Activated CD4-positive, alpha-beta T cell treated with anti-CD3 and anti-CD28 coated beads, Interleukin-10, Interleukin-2, amounts not matched to agents 100 ng/mL and 50 ng/mL, durations not matched to agents 16 hours and 8 hours (primary cell): ENCODE results near the gene TAS2R19.
"Not testable (repeated sequence)": the region's sequence is repeated elsewhere in the genome, so short reads cannot be mapped to it uniquely, and the experiment has no call there.

ENCODE experiments used
- DNase-seq: peaks from one replicate; pipeline ENCODE4 v3.0.0-alpha.2; 2020

The TAS2R19 gene, protein sequence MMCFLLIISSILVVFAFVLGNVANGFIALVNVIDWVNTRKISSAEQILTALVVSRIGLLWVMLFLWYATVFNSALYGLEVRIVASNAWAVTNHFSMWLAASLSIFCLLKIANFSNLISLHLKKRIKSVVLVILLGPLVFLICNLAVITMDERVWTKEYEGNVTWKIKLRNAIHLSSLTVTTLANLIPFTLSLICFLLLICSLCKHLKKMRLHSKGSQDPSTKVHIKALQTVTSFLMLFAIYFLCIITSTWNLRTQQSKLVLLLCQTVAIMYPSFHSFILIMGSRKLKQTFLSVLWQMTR

DNA sequence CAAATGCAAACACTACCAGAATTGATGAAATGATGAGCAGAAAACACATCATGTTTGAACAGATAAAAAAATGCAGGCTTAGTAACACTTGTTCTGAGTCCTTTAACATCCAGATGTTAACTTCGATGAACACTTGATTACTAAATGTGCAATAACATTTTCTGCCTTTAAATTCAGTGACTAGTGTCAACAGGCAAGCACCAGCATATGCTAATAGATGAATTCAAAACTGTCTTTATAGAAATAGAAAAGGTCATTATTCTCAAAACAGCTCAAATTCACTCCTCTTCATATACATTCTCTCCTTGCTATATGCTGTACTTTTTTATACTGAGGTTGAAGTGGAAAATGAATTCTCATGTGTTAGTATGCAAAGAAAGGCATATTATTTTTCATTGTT, at the start of gene TAS2R19:
Gene TAS2R19, minus strand, starts transcription at position 101 of the 400 bp plus-strand sequence. Its CDS starts 49 bp downstream, at position 52.
- no peak for DNase-seq

DNA sequence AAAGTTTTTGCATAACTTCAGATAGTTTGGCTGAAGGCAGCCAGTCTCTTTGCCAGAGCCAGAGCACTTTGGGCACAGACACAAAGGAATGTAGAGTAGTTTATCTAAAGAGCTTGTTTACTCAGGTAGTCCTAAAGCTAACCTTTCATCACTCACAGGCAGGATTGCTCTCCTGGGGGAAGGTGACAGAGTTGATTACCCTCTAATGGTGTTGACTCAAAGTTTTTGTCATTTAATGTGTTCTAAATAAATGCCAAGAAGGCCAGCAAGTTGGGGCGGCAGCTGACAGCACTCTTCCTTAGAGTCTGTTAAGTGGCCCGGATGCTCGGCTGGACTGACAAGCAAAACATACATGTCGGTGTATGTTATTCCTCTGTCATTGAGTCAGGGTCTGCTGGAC, 49.0 kb upstream of the TAS2R19 start:
- DNase-seq, result no peak

DNA sequence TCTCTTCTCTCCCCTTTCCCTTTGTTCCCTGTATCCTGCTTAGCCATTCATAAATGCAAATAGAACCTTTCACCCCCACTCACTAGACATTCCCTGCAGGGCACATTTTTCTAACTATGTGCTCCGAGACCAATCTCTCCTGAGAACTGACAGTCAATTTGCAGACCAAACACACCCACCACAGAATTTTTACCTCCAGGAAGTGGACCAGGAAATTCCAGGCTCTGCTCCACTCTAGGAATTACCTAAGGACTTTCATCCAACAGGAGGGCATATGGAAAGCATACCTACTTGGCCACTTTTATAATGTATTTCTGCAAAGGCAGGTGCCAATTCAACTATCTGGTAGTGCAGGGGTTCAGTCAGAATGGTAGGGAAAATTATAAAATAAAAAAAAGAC, 48.6 kb upstream of the TAS2R19 start:
- no peak for DNase-seq

DNA sequence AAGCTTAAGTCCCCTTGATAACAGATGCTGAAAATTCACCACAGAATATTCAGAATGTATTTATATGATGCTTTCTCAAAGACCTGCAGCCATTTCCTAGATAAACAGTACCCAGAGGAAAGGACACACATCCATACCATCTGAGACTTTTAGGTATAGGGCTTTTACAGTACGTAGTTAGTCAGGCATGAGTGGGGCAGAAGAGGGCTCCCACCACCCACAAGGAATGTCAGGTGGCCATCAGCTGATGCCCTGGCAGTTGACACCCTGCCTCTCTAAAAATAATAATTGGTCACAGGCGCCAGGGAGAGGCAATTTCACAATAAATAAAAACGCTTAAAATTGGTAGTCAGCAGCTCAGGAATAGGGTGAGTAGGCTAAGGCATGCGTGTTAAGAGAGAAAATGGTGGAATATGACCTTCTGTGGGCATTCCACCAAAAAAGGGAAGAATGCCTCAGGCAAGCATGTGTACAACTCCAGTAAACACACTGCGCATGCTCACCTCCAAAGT, 47.5 kb upstream of the TAS2R19 start:
- no peak for DNase-seq

DNA sequence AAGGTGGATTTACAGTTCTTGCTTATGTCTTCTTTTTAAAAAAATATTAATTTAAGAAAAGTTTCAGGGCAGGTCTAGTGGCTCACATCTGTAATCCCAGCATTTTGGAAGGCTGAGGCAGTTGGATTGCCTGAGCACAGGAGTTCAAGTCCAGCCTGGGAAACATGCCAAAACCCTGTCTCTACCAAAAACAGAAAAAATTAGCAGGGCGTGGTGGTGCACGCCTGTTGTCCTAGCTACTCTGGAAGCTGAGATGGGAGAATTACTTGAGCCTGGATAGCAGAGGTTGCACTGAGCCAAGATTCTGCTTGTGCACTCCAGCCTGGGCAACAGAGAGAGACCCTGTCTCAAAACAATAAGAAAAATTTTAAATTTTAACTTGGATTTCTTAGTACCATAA, 45.1 kb upstream of the TAS2R19 start:
- no peak for DNase-seq

DNA sequence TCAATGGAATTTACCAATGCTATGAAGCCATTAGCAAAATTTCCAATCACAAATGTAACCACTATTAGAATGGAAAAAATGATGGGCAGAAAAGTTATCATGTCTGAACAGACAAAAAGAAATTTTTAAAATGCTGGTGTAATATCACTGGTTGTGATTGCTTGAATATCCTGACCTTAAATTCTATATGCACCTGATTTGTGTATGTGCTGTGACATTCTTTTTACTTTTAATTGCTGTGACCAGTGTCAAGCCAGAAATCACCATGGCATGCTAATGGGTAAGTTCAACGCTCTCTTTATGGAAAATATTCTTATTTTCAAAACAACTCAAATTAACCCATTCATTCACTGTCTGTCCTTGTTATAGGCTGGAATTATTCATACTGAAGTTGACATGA, 39.8 kb upstream of the TAS2R19 start, which contains the start of gene TAS2R46:
Gene TAS2R46, minus strand, starts transcription at position 101 of the 400 bp plus-strand sequence. Its CDS starts 0 bp downstream, at position 101.
- DNase-seq, result not testable (repeated sequence)

DNA sequence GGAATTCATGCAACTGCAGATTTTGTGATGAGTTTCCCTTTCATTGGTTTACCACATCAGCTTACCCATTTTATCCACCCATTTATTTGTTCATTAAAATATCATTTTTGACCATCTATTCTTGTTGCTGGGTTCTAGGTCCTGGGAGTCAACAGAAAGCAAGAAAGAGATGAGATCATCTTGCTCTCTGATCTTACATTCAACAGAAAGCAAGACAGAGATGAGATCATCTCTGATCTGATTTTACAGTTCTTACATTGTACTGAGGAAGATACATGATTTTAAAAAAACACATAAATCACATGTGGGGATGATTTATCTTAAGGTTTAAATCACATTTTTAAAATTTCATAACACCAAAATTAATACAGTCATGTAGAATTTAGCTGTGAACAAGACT, 37.4 kb upstream of the TAS2R19 start:
- no peak for DNase-seq

DNA sequence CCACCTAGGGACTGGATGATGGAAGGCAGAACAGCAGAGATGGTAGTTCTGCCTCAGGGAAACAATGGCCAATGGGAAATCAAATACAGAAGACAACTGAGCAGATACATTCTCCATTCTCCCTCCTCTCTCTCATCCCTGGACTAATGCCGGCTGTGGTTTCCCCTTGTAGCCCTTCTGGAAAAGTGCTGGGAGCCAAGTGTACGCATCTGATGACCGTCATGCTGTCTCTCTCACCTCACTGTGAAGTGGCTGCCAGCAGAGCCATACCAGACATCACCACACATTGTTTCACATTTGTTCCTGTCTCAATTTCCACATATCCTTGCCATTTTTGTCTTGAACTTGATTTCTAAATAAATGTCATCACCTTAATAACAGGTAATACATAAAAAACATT, 36.6 kb upstream of the TAS2R19 start:
- no peak for DNase-seq

DNA sequence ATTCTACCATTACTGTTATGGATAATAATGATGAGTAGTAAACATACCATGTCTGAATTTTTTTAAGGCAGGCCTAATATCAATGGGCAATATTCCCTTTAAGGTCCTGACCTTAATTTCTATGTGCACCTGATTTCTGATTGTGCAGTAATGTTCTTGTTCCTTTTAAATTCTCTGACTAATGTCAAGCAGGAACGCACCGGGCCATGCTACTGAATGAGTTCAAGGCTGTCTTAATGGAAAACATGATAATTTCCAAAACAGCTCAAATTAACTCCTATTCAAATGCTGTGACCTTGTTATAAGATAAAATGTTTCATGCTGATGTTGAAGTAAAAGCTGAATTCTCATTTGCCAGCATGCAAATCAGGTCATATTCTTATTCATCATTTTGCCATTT, 32.9 kb upstream of the TAS2R19 start:
- no peak for DNase-seq

DNA sequence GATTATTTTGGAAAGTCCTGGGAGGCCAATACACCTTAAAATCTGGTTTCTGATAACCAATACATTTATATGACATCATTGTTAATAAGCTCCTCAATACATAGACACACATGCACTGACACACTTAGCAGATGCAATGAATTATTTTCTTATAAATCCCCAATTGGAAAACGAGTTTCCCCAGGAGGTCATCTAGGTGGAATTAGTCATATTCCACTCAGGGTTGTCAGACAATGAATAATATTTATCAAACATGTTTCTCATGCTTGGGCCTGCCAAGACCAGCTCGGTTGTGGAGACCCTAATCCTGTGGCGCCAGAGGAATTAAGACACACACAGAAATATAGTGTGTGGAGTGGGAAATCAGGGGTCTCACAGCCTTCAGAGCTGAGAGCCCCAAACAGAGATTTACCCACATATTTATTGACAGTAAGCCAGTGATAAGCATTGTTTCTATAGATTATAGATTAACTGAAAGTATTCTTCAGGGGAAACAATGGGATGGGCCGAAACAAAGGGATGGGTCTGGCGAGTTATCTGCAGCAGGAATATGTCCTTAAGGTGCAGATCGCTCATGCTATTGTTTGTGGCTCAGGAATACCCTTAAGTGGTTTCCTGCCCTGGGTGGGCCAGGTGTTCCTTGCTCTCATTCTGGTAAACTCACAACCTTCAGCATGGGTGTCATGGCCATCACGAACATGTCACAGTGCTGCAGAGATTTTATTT, 27.5 kb upstream of the TAS2R19 start:
- not testable (repeated sequence) for DNase-seq

DNA sequence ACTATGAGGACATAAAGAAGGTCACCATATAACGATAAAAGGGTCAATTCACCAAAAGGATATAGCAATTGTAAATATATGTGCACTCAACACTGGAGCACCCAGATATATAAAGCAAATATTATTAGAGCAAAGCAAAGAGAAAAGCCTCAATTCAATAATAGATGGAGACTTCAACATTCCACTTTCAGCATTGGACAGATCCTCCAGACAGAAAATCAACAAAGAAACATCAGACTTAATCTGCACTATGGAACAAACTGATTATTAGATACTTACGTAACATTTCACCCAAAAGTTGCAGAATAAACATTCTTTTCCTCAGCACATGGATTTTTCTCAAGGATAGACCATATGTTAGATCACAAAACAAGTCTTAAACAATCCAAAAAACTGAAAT, 18.9 kb upstream of the TAS2R19 start:
- DNase-seq, result not testable (repeated sequence)

DNA sequence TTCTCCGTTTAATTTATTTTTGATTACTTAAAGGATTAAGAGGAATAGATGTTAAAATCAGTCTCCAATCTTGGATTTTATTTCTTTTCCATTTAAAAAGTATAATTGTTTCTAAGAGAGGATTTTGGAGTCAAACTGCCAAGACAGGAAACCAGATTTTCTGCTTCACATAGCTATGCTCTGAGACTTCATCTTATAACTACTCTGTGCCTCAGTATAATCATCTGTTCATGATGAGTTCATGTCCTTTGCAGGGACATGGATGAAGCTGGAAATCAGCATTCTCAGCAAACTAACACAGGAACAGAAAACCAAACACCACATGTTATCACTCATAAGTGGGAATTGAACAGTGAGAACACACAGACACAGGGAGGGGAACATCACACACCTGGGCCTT, 17.7 kb upstream of the TAS2R19 start:
- DNase-seq, result no peak

DNA sequence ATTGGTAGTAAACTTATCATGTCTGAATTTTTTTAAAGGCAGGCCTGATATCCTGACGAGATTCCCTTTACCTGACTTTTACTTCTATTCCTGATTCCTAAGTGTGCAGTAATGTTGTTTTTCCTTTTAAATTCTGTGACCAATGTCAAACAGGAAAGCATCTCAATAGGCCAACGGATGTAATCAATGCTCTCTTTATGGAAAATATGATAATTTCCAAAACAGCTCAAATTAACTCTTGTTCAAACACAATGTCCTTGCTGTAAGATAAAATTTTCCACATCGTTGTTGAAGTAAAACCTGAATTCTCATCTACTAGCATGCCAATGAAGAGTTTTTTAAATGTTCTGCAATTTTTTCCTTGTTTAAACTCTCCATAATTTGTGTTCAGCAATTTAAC, 16.8 kb upstream of the TAS2R19 start:
- no peak for DNase-seq

DNA sequence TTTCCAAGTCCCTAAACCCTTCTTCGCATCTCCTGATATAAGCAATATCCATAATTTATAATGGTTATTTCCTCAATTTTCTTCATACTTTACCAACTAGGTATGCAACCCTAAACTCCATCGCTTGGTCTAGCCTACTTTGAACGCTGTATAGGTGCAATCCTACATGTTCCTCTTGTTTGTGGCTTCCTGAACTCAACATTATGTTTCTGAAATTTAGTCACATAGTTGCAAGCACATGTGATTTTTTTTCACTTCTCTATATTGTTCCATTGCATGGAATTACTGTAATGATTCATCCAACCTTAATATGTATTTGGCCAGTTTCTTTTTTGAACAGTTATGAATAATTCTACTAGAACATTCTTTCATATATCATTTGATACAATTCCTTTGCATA, 11.5 kb upstream of the TAS2R19 start:
- not testable (repeated sequence) for DNase-seq

DNA sequence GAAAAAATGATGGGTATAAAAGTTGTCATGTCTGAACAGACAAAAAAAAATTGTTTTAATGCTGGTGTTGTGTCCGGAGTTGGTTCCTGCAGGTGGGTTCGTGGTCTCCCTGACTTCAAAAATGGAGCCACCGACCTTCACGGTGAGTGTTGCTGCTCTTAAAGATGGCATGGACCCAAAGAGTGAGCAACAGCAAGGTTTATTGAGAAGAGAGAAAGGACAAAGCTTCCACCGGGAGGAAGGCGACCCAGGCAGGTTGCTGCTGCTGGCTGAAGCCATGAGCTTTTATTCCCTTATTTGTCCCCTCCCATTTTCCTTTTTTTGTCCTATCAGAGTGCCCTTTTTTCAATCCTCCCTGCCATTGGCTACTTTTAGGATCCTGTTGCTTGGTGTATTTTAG, 8.9 kb upstream of the TAS2R19 start, which contains the start of gene TAS2R31:
Gene TAS2R31, minus strand, starts transcription at position 101 of the 400 bp plus-strand sequence. Its CDS starts 72 bp downstream, at position 29.
- DNase-seq, result no peak

DNA sequence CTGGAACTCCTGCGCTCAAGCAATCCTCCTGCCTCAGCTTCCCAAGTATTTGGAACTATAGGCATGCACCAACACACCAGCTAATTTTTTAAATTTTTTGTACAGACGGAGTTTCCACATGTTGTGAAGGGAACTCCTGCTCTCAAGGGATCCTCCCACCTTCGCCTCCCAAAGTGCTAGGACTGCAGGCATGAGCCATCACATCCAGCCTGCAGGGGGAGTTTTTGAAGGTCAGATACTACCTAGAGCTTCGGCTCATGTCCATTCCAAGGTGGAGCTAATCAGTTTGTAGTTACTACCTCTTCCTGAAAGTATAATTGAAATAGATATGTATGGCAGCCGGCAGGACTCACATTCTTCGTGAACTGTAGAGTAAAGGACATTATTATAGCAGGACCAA, 3.7 kb upstream of the TAS2R19 start:
- no peak for DNase-seq

DNA sequence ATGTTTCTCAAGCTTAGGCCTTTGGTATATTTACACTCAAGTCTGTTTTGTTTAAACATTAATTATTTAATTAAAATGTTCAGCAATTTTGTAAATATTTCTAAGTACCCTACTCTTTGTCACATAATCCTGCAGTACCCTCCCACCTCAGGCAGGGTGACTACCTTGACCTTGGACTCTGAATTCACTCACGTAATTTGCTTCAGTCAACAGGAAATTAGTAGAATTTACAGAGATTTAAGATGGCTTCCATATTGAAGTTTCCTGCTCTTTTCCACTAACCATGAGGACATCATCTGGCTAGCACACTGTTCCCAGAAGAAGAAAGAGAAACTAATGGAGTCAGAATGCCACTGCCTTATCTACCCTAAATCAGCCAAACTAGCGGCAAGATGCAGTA, 967 bp upstream of the TAS2R19 start:
- DNase-seq, result no peak

DNA sequence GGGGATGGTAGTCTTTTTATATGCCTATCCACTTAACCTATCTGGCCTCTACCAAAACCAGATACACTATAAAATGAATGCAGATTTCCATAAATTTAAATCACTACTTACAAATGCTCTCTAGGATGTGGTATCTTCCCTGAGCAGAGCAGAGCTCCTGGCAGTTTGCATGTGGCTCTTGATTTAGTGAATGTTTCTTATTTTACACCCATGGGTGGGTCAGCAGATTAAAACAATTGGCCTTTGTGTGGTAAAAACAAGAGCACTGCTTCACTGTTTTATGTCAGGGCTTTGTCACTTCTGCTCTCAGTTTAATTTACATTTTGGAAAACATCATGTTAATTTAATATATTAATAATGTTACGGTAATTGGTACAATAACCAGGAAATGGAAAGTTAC, 5.5 kb downstream of the TAS2R19 start:
- DNase-seq, result no peak

DNA sequence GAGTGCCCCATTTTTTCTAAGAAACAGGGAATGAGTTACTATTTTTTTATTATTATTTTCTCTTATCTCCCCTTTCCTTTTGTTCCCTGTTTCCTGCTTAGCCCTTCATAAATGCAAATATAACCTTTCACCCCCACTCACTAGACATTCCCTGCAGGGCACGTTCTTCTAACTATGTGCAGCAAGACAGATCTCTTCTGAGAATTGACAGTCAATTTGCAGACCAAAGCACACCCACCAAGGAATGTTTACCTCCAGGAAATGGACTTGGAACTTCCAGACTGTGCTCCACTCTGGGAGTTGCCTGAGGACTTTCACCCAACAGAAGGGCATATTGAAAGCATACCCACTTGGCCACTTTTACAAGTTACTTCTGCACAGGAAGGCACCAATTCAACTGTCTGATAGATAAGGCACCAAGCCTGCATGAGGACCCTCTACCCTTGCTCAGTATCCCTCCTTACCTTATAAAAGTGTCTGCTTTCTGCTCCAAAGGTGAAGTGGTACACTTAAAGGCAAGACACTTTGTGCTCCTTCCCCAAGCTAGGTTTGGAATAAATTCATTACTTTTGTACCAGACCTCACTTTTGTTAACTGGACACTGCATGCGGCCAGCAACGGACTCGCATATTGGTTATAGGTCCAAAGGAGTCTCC, 6.5 kb downstream of the TAS2R19 start:
- DNase-seq, result no peak

DNA sequence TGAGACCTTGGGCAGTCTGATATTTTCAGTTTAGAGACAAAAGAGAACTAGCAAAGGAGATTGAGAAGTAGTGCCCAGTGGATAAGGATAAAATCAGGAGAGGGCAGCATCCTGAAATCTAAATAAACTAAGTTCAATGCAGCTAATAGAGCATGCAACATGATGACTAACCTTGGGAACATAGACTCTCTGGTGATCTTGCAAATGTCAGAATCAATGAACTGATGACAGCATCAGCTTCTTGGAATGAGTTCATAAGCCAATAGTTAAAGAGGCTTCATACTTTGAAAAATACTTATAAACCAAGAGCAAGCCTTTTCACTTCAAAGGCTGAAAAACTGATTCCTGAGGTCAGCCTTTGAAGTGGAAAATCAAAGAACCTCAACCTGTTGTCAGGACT, 8.2 kb downstream of the TAS2R19 start:
- DNase-seq, result no peak

DNA sequence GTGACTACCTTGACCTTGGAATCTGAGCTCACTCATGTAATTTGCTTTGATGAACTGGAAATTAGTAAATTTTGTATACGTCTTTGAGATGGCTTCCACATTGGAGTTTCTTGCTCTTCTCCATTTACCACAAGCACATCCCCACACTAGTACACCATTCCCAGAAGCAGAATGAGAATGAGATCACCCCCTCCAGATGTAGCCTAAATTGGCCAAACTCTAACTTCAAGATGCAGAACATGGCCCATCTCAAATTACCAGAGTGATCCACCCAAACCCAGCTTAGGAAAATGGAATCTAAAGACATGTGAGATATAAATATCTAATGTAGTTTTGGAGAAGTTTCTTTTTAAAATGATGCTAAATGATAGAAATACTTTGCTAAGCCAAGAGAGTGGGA, 14.8 kb downstream of the TAS2R19 start:
- DNase-seq, result no peak

DNA sequence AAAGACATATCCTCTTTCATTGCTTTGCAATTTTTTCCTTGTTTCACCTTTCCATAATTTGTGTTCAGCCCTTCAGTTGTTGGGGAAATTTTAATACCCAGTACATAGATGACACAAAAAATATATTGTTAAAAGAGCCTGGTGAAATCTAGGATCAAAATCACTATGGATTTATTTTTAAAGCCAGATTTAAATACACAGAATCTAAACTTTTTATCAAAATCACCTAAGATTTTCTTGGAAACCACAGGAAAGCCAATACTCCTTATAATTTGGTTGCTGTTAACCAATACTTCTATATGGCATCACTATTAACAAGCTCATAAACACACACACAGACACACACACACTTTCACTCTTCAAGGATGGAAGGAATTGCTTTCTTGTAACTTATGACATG, 24.2 kb downstream of the TAS2R19 start, which contains the start of gene TAS2R20:
Gene TAS2R20, minus strand, starts transcription at position 101 of the 400 bp plus-strand sequence. CDS start 429 bp downstream, outside the sequence.
- DNase-seq, result no peak

DNA sequence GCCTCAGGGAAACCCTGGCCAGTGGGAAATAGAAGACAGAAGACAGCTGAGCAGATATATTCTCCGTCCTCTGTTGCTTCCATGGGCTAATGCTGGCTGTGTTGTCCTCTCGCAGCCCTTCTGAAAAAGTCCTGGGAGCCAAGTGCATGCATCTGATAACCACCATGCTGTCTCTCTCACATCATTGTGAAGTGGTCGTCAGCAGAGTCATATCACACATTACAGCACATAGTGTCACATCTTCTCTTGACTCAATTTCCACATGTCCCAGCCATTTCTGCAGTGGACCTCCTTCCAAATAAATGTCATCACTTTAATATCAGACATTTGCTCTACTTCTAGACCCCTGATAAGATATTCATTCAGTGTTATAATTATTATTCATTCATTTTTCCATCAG, 28.1 kb downstream of the TAS2R19 start:
- no peak for DNase-seq
